Stimulated activated CD4-positive, alpha-beta T cell treated with anti-CD3 and anti-CD28 coated beads, Interleukin-4, amount 100 ng/mL, for 24 hours (primary cell): Measurements from ENCODE around the gene PSD2.

Experiments used
- DNase-seq: peaks from one replicate; pipeline ENCODE4 v3.0.0-alpha.2; 2020

Gene PSD2

GRCh38 chr5:139812836-139813805 lies 17.5 kb downstream of the PSD2 start:
- no peak for DNase-seq

DNA sequence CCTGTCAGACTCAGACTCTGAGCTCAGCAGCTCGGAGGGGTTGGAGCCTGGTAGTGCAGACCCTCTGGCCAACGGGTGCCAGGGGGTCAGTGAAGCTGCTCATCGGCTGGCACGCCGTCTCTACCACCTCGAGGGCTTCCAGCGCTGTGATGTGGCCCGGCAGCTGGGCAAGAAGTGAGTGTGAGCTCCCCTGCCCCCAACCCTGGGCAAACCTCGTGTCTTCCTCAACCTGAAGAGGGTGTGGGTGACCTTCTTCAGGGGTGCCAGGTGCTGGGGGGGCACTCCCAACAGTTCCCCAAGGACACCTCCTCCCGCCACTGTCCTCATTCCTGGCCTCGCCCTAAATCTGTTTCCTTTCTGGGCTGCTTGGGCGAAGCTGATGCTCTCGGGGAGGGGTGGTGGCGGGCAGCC lies 18.6 kb downstream of the PSD2 start:
- no peak for DNase-seq

DNA sequence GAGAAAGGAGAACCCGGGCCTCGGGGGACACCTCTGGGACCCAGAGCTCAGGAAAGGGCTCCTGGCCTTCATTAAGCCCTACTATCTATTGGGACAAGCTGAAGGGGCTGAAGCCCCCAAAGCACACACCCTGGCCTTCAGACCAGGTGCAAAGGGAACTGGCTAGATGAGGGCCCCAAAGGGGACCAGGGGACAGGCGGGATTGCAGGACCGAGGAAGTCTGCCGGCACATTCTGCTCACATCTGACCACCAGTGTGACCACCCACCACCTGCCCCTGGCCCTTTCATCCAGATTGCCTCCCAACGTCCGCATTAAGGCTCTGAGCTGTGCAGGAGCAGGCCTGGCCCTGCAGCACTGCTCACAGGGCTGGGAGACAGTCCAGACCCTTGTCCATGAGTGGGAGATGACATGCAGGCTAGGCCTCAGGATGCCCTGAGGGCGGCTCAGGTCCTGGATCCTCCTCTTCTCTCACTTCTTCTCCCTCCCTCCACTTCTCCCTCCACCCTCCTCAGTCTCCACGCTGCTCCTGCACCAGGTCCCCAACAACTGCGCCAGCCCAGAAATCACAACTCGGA lies 19.2 kb downstream of the PSD2 start:
- no peak for DNase-seq

DNA sequence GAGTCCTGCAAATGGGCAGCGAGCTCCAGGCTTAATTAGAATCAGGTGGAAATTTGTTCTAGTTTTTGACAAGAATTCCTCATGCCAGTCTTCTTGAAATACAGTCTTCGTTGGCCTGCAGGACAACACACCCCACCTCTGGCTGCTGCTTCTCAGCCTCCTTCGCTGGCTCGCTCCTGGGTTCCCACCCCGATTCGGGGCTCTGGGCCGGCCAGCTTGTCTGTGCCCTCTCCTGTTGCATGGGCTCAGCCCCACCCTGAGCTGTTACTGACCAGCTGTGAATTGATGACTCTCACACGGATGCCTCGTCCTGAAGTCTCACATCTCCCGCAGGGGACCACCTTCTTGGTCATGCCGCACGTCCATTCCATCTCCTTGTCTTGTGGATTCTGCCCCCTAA lies 21.0 kb downstream of the PSD2 start:
- no peak for DNase-seq

GRCh38 chr5:139817362-139817761 lies 21.8 kb downstream of the PSD2 start:
- DNase-seq: no peak

DNA sequence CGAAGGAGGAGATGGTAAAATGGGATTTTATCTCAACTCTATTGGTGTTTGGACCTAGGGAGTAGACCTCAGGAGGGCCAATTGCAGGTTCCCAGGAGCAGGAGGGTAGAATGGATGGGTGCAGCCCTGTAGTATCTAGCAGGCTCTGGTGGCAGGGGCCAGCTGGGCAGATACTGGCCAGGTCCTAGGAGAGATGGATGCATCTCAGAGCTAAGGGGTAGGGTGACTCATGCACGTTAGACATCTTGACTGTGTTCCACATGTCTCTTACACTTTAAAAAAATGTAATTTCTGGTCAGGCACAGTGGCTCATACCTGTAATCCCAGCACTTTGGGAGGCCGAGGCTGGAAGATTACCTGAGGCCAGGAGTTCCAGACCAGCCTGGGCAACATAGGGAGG lies 22.4 kb downstream of the PSD2 start:
- no peak for DNase-seq

DNA sequence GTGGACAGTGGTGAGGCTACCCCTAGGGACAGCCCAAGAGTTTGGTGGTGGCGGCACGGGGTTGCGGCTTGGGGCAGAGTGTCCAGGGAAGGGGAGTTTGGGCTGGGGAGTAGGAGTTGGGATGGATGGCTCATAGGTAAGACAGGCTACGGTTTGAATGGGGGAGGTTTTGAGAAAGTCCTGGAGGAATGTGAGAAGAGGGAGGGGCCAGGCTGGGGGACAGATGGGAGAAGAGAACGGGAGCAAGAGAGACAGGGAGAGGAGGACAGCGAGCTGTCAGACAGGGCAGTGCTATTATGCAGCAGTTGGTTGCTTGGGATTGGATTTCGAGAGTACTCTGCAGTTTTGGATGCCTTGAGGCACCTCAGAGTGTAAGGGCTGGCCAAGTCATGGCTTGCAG lies 24.5 kb downstream of the PSD2 start:
- no peak for DNase-seq

GRCh38 chr5:139820606-139821005 lies 25.0 kb downstream of the PSD2 start:
- DNase-seq: no peak

GRCh38 chr5:139821806-139822552 lies 26.4 kb downstream of the PSD2 start:
- DNase-seq: no peak

DNA sequence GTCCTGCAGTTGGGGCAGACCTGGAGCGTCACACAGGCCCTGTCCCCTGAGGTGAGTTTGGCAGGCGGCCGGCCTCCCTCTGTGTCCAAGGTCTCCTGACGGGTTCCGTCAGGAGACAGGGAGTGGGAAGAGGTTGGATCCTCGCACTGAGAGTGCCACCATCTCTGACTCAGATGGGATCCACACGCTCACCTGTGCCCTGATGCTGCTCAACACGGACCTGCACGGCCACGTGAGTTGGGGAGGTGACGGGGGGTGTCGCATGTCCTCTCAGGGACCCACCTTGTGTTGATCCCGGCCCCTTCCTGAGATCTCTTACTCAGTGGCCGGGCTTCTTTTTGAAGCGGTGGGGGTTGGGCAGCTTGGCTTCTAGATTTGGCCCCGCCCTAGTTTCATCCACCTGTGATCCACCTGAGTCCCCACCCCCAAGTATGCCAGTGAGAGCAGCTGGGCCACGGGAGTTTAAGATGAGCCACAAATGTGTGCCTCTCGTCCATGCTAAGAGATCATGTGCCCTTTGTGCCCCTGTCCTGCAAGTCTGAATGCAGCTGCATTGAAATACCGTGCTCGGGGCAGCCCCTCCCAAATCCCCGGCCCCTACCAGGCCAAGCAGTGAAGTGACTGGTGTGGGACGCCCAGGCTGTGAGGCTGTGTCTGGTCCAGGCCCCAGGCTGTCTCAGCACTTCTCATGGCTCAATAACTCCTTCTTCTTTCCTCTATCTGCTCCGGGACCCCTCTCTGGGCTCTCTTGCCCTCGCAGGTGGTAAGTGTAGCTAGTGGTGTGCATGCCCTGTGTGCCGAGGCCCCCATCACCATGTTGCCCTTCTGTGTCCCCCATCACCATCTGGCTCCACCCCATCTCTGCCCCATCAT lies 27.2 kb downstream of the PSD2 start:
- DNase-seq: no peak

GRCh38 chr5:139823757-139824355 lies 28.2 kb downstream of the PSD2 start:
- no peak for DNase-seq

GRCh38 chr5:139825690-139826089 lies 30.1 kb downstream of the PSD2 start:
- DNase-seq: no peak

DNA sequence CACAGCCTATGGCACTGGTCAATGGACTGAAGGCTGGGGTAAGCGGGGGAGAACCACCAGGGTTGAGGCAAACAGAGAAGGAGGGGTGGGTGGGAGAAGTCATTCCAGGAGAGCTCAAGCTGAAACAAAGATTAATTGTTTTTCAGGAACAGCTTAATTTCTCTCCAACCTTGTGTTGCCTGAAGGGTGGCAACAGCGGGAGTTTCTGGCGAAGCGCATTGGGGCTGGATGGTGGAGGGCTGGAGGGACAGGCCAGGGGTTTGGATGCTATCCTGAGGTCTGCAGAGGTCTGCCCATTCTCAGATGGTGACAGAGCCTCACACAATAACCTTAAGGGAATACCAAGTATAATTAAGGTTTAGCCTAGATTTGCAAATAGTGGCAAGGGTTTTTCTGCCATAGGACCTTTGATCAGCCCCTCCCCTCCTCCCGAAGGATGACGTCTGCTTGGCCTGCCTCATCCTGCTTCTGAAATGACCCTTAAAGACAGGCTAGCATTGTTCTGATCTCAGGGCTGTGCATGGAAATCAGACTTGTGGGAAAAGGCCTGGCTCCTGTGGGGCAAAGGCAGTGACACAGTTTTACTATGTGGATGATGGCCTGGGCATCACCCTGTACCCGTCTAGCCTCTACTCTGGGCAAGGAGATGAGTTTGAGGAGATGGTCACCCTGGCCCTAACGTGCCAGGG lies 32.7 kb downstream of the PSD2 start:
- no peak for DNase-seq

DNA sequence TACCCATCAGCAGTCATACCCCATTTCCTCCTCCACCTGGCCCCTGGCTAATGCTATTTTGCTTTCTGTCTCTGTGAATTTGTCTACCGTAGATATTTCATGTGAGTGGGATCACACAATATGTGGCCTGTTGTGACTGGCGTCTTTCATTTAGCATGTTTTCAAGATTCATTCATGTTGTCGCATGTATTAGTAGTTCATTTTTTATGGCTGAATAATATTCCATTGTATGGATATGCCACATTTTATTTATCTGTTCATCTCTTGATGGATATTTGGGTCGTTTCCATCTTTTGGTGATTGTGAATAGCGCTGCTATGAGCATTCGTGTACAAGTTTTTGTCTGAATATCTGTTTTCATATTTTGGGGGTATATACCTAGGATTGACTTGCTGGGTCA lies 33.9 kb downstream of the PSD2 start:
- no peak for DNase-seq

DNA sequence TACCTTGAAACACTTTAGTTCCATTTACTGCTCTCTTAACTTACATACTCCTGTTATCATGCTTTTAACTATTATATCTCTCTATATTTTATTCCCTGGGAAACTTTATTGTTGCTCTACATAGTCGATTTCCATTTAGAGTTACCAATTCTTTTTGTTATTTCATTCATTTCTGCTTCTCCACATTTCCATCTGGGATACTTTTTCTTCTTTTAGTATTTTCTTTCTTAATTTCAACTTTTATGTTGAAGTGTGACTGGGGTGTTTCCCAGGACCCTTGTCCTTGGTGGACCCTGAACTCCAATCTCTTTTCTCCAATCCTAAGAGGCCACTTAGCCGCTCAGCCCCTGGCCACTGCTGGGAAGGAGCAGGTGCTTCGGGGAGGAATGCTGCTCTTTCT lies 36.0 kb downstream of the PSD2 start:
- DNase-seq: no peak

DNA sequence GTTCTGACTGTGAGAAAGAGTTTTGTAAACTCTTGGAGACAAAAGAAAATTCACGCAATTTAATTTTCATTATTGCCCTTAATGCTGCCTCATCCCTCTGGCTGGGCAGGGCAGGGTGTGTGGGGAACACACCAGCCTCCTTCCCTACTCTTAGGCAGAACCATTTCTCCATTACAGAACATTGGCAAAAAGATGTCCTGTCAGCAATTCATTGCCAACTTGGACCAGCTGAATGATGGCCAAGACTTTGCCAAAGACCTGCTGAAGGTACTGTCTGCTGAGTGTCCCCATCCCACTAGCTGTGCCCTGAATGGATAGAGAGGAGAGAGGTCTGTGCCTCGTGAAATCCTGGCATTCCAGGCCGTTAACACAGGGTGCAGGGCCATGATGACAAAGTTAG lies 37.9 kb downstream of the PSD2 start:
- no peak for DNase-seq

- no peak for DNase-seq
Measured at GRCh38 chr5:139835656-139836055, 40.0 kb downstream of the PSD2 start.

DNA sequence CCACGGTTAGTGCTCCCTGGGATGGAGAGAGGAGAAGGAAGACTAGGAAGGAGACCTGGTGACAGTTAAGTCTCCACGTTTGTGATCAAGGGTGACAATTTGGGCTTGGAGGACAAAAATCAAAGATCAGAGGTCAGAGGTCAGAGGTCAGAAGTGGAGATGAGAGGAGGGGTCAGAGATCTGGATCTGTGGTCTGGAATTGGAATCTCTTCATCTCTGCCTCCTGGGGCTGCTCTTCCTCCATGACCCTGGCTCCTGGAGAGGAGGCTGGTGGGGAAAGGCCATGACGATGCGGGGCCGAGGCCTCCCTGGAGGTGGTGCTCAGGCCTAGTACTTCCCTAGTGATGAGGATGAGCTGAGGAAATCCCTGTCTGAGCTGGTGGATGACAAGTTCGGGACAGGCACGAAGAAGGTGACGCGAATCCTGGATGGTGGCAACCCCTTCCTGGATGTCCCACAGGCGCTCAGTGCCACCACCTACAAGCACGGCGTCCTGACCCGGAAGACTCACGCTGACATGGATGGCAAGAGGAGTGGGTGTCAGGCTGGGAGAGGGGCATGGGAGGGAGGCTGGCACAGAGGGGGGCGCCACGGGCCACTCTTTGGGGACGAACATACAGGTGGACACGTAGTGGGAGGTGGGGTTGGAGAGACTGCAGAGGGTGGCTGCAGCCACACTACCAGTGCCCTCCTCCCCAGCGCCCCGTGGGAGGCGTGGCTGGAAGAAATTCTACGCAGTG lies 41.0 kb downstream of the PSD2 start:
- DNase-seq: no peak

GRCh38 chr5:139837711-139838380 lies 42.2 kb downstream of the PSD2 start:
- DNase-seq: no peak
